Measurements from ENCODE around the gene DCTN5.

GRCh38 chr16:23629516-23629915 is 11.8 kb upstream of the DCTN5 start:
- TF ChIP-seq TAF1 (IDR thresholded peaks at IDR 0.05; ENCODE audit: borderline replicate concordance, insufficient read depth, low read length) (no peak), POLR2AphosphoS5 (IDR thresholded peaks at IDR 0.05; ENCODE audit: low read depth, low read length) (no peak), REST (IDR thresholded peaks at IDR 0.05; ENCODE audit: insufficient read depth in 1 of 2, low read depth in 2 of 2, low read length in 2 of 2) (no peak)

All from PFSK-1 (cell line).